ENCODE measurements around the gene PRDX2. TPM values are rescaled to one million over a fixed set of nuclear protein-coding genes. Genes with fewer than 3 reads are reported as not detected.

PRDX2 gene
- polyA plus RNA-seq, 3 donors: 40.0 to 71.5 (median 46.7) TPM

GRCh38 chr19:12778017-12778904, 23.3 kb downstream of the PRDX2 start:
- Histone ChIP-seq H3K4me1 (ENCODE audit: control insufficient read depth in 1 of 2, insufficient read depth in 2 of 2, low read length in 2 of 2) (peaks cover 57 to 70% of the 10 kb centered on the region in 2 donors), H3K4me3 (replicated peaks in 1 of 3; ENCODE audit: low read depth in 2 of 3, low read length in 3 of 3) (peak overlapping the region; percentile 76 to 83 (median 82)), H2AFZ (ENCODE audit: insufficient read depth, low read depth, low read length, poor library complexity, severe bottlenecking) (peak overlapping the region; percentile 66), H3K4me2 (replicated peaks; ENCODE audit: extremely low read depth, low read length, poor library complexity, severe bottlenecking) (peak overlapping the region; percentile 79), H3K27ac (ENCODE audit: low read depth in 1 of 2, low read length in 2 of 2) (peak overlapping the region; percentile 84 to 94), H3K27me3 (ENCODE audit: control insufficient read depth in 2 of 2, insufficient read depth in 2 of 2, low read length in 2 of 2) (no peaks in the 10 kb centered on the region), H3K36me3 (replicated peaks in 1 of 2; ENCODE audit: control insufficient read depth in 1 of 2, insufficient read depth in 2 of 2, low read length in 2 of 2) (no peaks in the 10 kb centered on the region), H4K20me1 (ENCODE audit: insufficient read depth, low read length) (peaks cover 4% of the 10 kb centered on the region), H3K9me3 (replicated peaks in 1 of 2; ENCODE audit: control insufficient read depth in 1 of 2, insufficient read depth in 1 of 2, low read length in 2 of 2) (no peaks in the 10 kb centered on the region), H3K9ac (ENCODE audit: insufficient read depth, low read length, poor library complexity, severe bottlenecking) (peak overlapping the region; percentile 86), H3K79me2 (ENCODE audit: insufficient read depth, low read length) (peaks cover 26% of the 10 kb centered on the region)
- peaks cover 3 to 7% (median 5%) of the 10 kb centered on the region in 3 donors for H3K27me3 Mint-ChIP-seq (ENCODE audit: low read depth in 3 of 3)
- peak overlapping the region; percentile 93 to 97 (median 96) for H3K27ac Mint-ChIP-seq
- peak overlapping the region; percentile 87 to 93 for H3K4me3 Mint-ChIP-seq
- H3K9me3 Mint-ChIP-seq: no peaks in the 10 kb centered on the region
- intact Hi-C loops (cut with micrococcal nuclease): loop anchor here in 1 of 2 donors (2.0 kb wide), 1 partner anchor 17 kb away; no protein-coding TSS in a partner anchor
- peaks cover 45% of the 10 kb centered on the region for H3K4me1 Mint-ChIP-seq
- no peak for TF ChIP-seq CTCF (IDR thresholded peaks at IDR 0.05)
- DNase-seq: peak in 2 of 3 donors; percentile 47 to 64
- WGBS (ENCODE audit: insufficient coverage): 5% methylated on average over 25 of the region's 44 CpGs
- H3K36me3 Mint-ChIP-seq: peaks cover 3 to 4% of the 10 kb centered on the region in 2 donors

GRCh38 chr19:12777217-12778016, 24.2 kb downstream of the PRDX2 start:
- no peaks in the 10 kb centered on the region for H3K36me3 ChIP-seq (replicated peaks in 1 of 2; ENCODE audit: control insufficient read depth in 1 of 2, insufficient read depth in 2 of 2, low read length in 2 of 2)
- Mint-ChIP-seq H3K9me3 (no peaks in the 10 kb centered on the region), H3K4me1 (peaks cover 45% of the 10 kb centered on the region), H3K36me3 (peaks cover 3 to 4% of the 10 kb centered on the region in 2 donors), H3K4me3 (peak overlapping the region; percentile 87 to 93), H3K27ac (peak overlapping the region; percentile 93 to 97 (median 96)), H3K27me3 (ENCODE audit: low read depth in 3 of 3) (peaks cover 3 to 7% (median 5%) of the 10 kb centered on the region in 3 donors)
- H4K20me1 ChIP-seq (ENCODE audit: insufficient read depth, low read length): peaks cover 4% of the 10 kb centered on the region
- H3K4me1 ChIP-seq (ENCODE audit: control insufficient read depth in 1 of 2, insufficient read depth in 2 of 2, low read length in 2 of 2): peaks cover 50 to 62% of the 10 kb centered on the region in 2 donors
- 14% methylated on average over 26 of the region's 43 CpGs for WGBS (ENCODE audit: insufficient coverage)
- intact Hi-C loops (cut with micrococcal nuclease): loop anchor here (1.0 to 2.0 kb wide), 2 partner anchors 17 to 19 kb away; no protein-coding TSS in a partner anchor
- peak overlapping the region; percentile 66 for H2AFZ ChIP-seq (ENCODE audit: insufficient read depth, low read depth, low read length, poor library complexity, severe bottlenecking)
- H3K9ac ChIP-seq (ENCODE audit: insufficient read depth, low read length, poor library complexity, severe bottlenecking): peak overlapping the region; percentile 86
- H3K4me2 ChIP-seq (replicated peaks; ENCODE audit: extremely low read depth, low read length, poor library complexity, severe bottlenecking): peak overlapping the region; percentile 79
- peak; percentile 99 for TF ChIP-seq CTCF (IDR thresholded peaks at IDR 0.05)
- H3K4me3 ChIP-seq (replicated peaks in 1 of 3; ENCODE audit: low read depth in 2 of 3, low read length in 3 of 3): peak overlapping the region; percentile 76 to 83 (median 82)
- DNase-seq: peak; percentile 73 to 83 (median 80)
- peak overlapping the region; percentile 84 to 94 for H3K27ac ChIP-seq (ENCODE audit: low read depth in 1 of 2, low read length in 2 of 2)
- peaks cover 26% of the 10 kb centered on the region for H3K79me2 ChIP-seq (ENCODE audit: insufficient read depth, low read length)
- H3K27me3 ChIP-seq (ENCODE audit: control insufficient read depth in 2 of 2, insufficient read depth in 2 of 2, low read length in 2 of 2): no peaks in the 10 kb centered on the region
- no peaks in the 10 kb centered on the region for H3K9me3 ChIP-seq (replicated peaks in 1 of 2; ENCODE audit: control insufficient read depth in 1 of 2, insufficient read depth in 1 of 2, low read length in 2 of 2)

Data from CD14-positive monocyte (primary cell).